GM19372 (cell line): ENCODE data around the gene RAD51B.

Experiments
- ATAC-seq: cut with Tn5 transposase; IDR thresholded peaks from one replicate; pipeline ENCODE4 v1.9.1; 2021; ENCODE audit warnings: mild to moderate bottlenecking, low read depth, moderate library complexity; ENCODE audit not compliant: unreplicated experiment

Gene RAD51B

GRCh38 chr14:68705741-68706283, 886.2 kb downstream of the RAD51B start:
- ATAC-seq, result no peak

GRCh38 chr14:68707482-68707881, 887.9 kb downstream of the RAD51B start:
- ATAC-seq, result no peak

DNA sequence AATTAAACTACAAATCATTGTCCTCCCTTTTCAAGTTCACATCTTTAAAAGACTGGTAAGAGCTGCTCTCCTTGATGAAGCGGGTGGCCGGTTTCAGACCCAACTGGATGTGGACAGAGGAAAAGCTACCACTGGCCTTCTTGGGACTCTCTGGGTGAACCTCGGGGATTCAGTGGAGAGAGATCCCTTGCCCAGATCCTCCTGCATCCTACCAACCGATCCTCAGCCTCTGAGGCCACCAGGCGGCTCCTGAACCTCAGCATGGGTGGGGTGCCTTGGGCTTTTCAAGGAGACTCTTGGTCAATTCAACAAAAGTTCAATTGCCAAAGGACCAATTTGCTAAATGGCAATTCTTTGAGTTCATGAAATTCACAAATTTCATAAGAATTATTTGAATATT, 888.8 kb downstream of the RAD51B start:
- ATAC-seq, result no peak

DNA sequence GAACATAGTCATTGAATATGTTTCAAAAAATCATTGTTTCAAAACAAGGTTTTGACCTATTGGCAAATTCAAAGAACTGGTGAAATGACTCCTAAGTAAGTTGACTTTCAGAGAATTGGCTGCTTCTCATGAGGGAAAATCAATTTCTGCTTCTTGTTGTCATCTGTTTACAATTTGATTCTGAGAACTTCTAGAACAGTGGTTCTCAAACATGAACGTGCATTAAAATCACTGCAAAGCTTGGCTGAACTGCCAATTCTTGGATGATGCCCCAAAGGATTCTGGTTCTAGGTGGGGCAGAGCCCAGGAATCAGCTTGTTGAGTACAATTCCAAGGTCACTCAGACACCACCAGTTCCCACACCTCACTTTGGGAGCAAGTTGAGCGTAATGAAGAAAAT, 889.4 kb downstream of the RAD51B start:
- no peak for ATAC-seq

DNA sequence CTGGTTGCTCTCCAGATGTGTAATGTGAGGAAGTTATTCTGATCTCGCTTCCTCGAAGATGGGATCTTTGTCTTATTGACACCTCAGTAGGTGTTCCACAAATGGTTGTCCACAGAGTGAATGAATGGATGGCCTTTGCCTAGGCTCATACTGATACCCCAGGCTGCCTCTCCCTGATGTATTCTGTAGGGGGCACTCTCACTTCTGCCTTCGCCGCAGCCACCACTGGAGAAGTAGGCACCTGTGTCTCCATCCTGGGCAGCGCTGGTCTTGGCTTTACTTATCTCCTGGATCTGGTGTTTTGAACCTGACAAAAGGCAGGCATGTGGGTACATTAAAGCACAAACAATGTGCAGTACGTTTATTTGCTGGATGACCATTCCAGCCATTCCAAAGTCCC, 891.2 kb downstream of the RAD51B start:
- ATAC-seq, result no peak

GRCh38 chr14:68711561-68712309, 892.2 kb downstream of the RAD51B start:
- ATAC-seq, result no peak

DNA sequence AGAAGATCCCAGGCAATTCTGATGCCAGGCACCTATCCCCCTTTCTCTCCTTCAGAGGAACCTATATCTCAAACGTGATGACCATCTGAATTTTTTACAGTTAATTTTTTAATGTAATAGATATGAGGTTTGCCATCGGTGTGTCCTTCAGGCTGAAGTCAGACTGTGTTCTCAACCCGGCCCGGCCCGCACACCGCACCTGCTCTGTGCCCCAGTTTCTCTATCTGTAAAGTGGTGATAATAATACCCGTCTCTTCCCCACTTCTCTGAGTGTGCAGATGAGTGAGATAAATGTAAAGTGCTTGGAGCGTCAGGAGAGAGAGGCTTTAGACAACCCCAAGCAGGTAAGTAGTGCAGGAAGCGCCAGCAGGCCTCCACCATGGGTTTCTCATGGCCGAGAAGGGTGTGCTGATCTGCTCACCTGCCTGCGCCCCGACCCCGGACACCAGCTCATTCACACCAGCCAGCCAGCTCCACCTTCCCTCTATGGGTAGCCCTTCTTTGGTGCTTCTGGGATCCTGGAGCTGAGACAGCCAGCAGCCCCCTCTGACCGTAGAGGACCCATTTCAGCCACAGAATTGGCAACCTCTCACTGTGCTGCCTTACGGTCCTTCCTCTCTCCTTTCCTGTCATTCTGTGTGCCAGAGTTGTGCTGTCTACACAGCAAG, 893.3 kb downstream of the RAD51B start:
- no peak for ATAC-seq

- ATAC-seq, result no peak
Observed at GRCh38 chr14:68713782-68714181, 894.2 kb downstream of the RAD51B start.

- no peak for ATAC-seq
Observed at GRCh38 chr14:68714991-68715924, 895.7 kb downstream of the RAD51B start.

DNA sequence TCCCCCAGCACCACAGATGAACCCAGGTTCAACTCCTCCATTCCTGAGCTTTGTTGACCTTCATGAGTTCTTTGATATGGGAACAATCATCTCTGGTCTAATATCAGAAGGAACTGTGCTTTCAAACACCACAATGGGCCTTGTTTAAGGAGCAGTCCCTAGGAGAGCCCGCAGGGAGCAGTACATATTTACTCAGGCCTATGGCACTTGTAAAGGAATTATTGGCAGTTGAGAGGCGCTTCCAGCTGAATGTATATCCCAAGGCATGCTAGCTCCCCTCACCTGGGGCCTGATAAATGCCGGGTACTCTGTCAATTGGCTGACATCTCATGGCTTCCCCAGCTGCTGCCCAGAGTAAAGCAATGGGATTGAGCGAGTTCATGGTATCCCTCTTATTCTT, 897.1 kb downstream of the RAD51B start:
- ATAC-seq, result no peak

GRCh38 chr14:68718023-68718990, 898.7 kb downstream of the RAD51B start:
- no peak for ATAC-seq

GRCh38 chr14:68719634-68720384, 900.2 kb downstream of the RAD51B start:
- ATAC-seq, result no peak

DNA sequence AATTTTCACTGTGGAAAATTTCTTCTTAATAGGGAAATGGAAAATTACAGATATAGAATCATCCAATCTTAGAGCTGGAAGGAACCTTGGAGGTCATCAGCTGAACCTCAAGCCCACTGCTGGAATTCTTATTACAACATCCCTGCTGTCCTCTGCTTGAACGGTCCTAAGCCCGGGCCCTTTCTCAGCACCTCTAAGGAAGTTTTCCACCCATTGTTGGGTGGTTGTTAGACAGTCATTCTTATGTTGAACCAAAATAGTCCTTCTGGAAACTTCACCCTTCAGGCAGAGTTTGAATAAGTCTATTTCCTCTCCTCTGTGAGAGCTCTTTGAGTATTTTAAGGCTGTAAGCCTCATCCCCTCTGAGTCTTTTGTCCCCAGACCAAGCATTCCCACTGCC, 902.6 kb downstream of the RAD51B start:
- no peak for ATAC-seq

- ATAC-seq, result no peak
Observed at GRCh38 chr14:68722968-68723566, 903.5 kb downstream of the RAD51B start.

- no peak for ATAC-seq
Observed at GRCh38 chr14:68723808-68724268, 904.3 kb downstream of the RAD51B start.

DNA sequence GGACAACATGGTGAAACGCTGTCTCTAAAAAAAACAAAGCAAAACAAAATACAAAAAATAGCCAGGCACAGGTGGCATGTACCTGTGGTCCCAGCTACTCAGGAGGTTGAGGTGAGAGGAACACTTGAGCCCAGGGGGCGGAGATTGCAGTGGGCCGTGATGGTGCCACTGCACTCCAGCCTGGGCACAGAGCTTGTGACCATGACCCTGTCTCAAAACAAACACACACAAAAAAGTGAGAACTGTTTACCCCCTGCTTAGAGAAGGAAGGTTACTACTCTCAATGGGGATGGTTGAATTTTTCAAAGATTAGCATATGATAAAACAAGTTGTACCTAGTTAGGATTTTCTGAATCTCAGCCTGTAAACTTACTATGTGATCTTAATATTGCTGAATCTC, 905.3 kb downstream of the RAD51B start:
- ATAC-seq, result no peak

DNA sequence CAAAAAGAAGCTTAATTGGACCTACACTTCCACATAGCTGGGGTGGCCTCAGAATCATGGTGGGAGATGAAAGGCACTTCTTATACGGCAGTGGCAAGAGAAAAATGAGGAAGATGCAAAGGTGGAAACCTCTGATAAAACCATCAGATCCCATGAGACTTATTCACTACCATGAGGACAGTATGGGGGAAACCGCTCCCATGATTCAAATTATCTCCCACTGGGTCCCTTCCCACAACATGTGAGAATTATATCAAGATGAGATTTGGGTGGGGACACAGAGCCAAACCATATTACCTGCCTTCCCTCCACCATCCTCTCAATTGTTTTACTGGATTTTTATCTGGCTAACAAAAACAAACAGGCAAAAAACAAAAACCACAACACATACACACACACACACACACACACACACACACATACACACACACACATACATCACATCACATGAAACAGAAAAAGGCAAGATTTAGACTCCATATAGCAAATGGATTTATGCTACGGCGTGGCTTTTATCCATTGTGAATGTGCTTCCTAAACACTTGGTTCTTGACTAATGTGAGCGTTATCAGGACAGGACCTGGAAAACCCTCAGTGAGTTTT, 906.6 kb downstream of the RAD51B start:
- ATAC-seq, result no peak
